ENCODE measurements around the gene CCDC40.
"Not testable (repeated sequence)": the region's sequence is repeated elsewhere in the genome, so short reads cannot be mapped to it uniquely, and the experiment has no call there.

CCDC40 gene

GRCh38 chr17:80087346-80088265, 51.2 kb downstream of the CCDC40 start:
- no peak for DNase-seq

- no peak for DNase-seq
Observed at GRCh38 chr17:80089762-80090161, 53.3 kb downstream of the CCDC40 start.

DNA sequence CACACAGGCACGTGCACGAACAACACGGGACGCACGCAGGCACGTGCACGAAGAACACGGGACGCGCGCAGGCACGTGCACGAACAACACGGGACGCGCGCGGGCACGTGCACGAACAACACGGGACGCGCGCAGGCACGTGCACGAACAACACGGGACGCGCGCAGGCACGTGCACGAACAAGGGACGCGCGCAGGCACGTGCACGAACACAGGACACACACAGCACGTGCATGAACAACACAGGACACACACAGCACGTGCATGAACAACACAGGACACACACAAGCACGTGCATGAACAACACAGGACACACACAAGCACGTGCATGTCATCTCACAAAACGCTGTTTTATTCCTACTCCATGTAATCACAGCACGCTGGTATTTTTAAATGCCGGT, 53.7 kb downstream of the CCDC40 start:
- DNase-seq = not testable (repeated sequence)

GRCh38 chr17:80091376-80091775, 54.9 kb downstream of the CCDC40 start:
- DNase-seq = no peak

DNA sequence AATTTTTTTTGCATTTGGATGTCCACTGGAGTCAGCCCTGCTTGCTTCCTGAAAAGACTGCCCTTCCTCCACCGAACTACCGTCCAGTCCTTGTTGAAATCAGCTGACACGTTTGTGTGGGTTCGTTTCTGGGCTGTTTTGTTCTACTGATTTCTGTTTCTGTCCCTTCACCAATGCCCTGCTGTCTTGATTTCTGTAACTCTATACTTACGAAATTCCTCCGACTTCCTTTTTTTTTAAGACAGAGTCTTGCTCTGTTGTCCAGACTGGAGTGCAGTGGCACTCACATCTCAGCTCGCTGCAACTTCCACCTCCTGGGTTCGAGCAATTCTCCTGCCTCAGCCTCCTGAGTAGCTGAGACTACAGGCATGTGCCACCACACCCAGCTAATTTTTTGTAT, 56.5 kb downstream of the CCDC40 start:
- DNase-seq = no peak

- DNase-seq = no peak
Observed at GRCh38 chr17:80095038-80095843, 58.8 kb downstream of the CCDC40 start.

DNA sequence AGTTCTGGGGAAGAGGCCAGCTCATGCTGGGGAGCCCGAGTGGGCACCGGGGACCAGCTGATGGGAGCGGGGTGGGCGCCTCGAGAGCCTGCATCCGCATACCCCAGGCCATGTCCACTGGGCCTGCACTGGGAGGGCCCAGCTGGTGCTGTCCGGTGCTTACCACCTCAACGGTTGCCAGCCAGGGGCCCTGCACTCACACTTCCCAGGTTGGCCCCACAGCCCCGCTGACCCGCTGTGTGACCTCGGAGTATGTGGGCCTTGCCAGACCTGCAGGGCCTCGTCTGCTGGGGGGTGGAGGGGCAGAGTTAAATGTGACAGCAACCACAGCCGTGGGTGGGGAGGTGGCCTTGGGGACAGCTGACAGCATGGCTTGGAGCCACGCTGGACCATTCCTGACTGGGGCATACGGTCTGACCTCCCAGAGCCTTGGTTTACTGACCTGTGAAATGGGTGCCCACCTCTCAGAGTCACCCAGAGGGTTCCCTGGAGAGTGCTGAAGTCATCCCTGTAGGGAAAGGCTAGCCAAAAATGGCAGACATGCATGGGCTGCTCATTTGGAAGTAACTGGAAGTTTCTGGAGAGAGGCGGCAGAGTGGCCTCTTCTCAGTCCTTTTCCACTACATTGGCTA, 59.5 kb downstream of the CCDC40 start:
- no peak for DNase-seq

DNA sequence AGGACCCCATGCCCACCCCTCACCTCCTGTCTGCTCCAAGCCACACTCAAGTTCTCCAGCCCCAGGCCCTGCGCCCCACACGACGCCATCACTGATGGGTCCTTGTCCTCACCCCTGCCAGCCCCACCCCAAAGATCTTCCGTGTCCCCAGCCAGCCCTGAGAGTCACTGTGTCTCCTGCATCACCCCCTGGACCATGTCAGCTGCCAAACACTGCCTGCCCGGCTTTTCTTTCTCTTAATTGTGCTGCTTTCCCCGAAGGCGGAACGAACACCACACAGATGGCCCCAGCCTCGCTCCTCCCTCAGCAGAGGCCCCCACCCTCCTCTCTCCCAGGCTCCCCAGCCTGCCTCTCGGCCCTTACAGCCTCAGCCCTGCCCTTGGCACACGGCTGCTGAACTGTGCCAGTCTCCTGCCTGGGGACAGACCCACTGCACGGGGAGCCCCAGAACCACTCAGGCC, 60.1 kb downstream of the CCDC40 start:
- DNase-seq = no peak

DNA sequence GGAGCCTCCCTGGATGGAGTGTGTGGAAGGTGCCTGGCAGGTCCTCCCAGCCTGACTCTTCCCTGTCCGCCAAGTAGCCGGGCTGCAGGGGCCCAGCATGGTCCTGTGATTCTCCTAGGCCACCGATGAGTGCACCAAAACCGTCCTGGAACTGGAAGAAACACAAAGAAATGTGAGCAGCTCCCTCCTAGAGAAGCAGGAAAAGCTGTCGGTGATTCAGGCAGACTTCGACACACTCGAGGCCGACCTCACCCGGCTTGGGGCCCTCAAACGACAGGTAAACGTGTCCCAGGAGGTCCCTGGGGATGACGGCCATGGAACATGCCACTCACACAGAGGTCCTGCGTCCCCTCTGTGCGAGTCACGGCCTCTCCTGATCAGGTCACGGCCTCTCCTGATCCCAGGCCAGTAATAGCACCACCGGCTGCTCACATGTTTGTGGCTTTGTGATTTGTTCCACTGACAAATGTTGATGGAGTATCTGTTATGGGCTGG, 60.7 kb downstream of the CCDC40 start:
- DNase-seq = no peak

DNA sequence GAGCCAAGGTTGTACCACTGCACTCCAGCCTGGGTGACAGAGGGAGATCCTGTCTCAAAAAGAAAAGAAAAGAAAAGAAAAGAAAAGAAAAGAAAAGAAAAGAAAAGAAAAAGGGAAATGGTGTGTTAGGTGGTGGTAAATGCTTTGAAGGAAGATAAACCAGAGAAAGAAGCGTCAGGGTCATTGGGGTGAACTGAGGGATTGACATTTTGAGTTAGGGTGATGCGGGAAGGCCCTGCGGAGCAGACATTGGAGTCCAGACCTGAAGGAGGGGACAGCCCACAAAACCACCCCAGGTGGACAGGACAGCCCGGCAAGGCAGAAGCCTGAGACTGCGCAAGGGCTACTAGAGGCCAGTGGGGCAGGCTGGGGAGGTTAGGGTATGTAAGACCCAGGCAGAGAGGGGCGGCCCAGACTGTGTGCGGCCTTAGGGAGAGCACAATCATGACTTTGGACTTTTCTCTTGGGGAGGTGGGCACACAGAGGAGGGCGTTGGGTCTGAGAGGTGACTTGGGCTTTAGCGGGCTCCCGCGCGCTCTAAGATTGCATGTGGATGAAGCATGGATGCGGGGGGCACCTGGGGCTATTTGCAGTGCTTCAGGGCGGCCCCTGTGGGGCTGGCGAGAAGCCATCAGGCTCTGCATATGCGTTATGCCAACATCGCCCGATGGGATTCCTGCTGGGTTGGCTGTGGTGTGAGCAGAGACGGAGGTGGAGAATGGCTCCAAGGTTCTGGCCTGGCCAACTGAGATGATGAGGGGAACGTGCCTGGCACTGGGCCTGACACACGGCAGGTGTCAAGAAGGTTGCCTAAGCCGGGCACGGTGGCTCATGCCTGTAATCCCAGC, 61.6 kb downstream of the CCDC40 start:
- no peak for DNase-seq

DNA sequence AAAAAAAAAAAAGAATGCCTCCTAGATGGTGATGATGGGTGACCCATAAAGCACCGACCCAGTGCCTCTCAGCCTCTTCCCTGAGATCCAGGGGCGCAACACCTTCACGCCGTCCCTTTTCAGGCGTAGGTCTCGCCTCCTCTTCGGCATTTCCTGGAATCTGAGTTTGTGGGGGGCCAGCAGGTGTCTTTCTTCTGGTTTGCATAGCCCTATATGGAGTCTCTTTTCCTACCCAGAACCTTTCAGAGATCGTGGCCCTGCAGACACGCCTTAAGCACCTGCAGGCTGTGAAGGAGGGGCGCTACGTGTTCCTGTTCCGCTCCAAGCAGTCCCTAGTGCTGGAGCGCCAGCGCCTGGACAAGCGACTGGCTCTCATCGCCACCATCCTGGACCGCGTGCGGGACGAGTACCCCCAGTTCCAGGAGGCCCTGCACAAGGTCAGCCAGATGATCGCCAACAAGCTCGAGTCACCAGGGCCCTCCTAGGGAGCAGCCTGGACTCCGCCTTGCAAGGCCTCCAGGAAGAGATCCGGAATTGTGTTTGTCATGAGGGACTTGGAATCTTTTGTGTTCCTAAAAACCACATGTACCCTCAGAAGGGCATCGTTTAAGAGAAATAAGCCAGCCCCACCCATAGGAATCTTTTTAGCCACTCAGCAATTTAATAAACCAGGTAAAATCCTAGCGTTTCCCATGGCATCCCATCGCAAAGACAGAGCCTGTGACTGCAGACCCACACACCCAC, 63.0 kb downstream of the CCDC40 start:
- DNase-seq = no peak

DNA sequence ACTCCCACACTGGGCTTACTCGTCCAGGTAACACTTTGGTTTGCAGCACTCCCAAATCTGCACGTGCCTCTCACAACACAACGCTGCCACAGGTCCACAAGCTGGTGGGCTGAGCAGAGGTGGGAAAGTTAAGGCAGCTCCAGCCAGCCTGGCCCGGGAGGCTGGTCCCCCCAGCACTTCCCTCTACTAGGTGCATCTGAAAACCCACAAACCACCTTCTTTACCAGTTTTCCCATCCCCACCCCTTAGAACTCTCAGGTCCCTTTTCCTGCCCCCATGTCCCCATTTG, 63.5 kb downstream of the CCDC40 start:
- DNase-seq = no peak

DNA sequence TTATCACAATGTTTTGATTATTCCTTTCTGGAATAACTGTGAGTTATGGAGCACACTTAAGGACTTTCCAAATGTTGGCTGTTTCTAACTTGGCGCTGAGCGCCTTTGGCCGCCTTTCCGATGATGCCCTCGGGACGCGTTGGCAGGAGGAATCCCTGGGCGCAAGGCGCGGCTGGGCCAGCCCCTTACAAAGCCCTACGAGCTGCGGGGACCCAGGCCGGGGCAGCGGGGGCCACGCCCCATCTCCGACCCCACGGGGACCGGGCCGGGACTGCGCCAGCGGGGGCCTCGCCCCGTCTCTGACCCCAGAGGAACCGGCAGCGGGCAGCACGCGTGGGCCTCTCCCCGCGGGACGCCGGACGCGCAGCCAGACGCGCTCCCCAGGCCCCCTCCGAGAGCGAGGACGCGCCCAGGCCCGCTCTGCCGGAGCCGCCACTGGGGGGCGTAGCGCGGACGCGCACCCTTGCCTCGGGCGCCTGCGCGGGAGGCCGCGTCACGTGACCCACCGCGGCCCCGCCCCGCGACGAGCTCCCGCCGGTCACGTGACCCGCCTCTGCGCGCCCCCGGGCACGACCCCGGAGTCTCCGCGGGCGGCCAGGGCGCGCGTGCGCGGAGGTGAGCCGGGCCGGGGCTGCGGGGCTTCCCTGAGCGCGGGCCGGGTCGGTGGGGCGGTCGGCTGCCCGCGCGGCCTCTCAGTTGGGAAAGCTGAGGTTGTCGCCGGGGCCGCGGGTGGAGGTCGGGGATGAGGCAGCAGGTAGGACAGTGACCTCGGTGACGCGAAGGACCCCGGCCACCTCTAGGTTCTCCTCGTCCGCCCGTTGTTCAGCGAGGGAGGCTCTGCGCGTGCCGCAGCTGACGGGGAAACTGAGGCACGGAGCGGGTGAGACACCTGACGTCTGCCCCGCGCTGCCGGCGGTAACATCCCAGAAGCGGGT, 64.8 kb downstream of the CCDC40 start, which contains the start of gene GAA:
TSS of gene GAA (plus strand) at position 571 of the 935 bp plus-strand sequence. CDS start 3,006 bp downstream, outside the sequence.
- DNase-seq = peak; percentile 75 to 85 (median 81)

GRCh38 chr17:80101946-80102663, 65.7 kb downstream of the CCDC40 start:
- no peak for DNase-seq

GRCh38 chr17:80102664-80103448, 66.4 kb downstream of the CCDC40 start:
- no peak for DNase-seq

GRCh38 chr17:80103449-80104085, 67.1 kb downstream of the CCDC40 start:
- DNase-seq = no peak

DNA sequence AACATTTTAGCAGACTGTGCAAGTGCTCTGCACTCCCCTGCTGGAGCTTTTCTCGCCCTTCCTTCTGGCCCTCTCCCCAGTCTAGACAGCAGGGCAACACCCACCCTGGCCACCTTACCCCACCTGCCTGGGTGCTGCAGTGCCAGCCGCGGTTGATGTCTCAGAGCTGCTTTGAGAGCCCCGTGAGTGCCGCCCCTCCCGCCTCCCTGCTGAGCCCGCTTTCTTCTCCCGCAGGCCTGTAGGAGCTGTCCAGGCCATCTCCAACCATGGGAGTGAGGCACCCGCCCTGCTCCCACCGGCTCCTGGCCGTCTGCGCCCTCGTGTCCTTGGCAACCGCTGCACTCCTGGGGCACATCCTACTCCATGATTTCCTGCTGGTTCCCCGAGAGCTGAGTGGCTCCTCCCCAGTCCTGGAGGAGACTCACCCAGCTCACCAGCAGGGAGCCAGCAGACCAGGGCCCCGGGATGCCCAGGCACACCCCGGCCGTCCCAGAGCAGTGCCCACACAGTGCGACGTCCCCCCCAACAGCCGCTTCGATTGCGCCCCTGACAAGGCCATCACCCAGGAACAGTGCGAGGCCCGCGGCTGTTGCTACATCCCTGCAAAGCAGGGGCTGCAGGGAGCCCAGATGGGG, 68.0 kb downstream of the CCDC40 start:
- no peak for DNase-seq

DNA sequence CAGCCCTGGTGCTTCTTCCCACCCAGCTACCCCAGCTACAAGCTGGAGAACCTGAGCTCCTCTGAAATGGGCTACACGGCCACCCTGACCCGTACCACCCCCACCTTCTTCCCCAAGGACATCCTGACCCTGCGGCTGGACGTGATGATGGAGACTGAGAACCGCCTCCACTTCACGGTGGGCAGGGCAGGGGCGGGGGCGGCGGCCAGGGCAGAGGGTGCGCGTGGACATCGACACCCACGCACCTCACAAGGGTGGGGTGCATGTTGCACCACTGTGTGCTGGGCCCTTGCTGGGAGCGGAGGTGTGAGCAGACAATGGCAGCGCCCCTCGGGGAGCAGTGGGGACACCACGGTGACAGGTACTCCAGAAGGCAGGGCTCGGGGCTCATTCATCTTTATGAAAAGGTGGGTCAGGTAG, 68.5 kb downstream of the CCDC40 start:
- DNase-seq = no peak
